Measurements from ENCODE around the gene PRKCA.
A peak's percentile ranks its signal among the peaks of the same experiment; 100 is the strongest.

PRKCA gene

GRCh38 chr17:66625311-66625767 lies 322.9 kb downstream of the PRKCA start:
- no peak for DNase-seq
- intact Hi-C loops (cut with DNase I): loop anchor here (1.0 kb wide), 1 partner anchor 370 kb away; no protein-coding TSS in a partner anchor

DNA sequence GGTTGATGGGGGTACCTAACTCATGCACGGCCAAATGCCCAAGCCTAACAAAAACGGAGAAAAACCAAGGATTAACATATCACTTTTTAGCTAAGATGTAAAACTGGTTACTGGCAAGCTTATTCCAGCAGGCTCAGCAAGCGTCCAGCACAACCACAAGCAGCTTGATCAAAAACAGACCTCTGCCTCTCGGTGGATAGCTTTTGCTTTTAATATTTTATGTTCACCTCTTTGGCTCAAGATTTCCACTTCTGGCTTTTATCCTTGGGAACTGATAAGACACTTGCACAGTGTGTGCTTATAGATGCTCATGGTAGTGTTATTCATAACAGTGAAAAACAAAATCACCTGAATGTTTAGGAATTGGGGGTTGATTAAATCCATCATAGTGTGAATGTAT lies 325.6 kb downstream of the PRKCA start:
- intact Hi-C loops (cut with DNase I): no loop called here
- no peak for DNase-seq

GRCh38 chr17:66629762-66630161 lies 327.3 kb downstream of the PRKCA start:
- no peak for DNase-seq
- intact Hi-C loops (cut with DNase I): no loop called here

- intact Hi-C loops (cut with DNase I): no loop called here
- no peak for DNase-seq
These were observed 328.0 kb downstream of the PRKCA start for GRCh38 chr17:66630379-66630778.

DNA sequence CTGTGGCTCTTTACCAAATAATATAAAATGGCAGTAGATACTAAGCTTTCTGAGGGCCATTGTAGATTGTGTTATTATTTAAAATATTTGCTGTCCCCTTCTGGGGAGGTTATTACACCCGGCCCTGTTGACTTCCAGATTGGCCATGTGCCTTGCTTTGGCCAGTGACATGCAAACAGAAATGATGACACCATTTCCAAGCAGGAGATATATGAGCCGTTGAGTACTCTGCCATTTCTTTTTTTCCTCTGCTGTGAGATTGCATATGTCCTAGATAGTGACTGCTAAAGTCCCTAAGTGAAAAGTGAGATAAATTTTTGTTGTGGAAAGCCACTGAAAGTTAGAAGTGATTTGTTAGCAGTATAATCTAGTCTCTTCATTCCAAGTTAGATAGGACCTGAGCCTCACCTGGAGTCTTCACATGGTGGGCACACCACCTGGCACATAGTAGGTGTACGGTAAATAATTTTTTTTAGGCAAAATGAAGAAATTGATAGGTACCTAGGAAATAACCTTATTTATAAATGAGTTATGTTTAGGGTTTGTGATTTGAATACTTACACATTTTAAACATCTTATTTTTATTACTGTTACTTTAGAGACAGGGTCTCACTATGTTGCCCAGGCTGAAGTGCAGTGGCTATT lies 328.5 kb downstream of the PRKCA start:
- intact Hi-C loops (cut with DNase I): no loop called here

GRCh38 chr17:66632731-66633130 lies 330.3 kb downstream of the PRKCA start:
- DNase-seq: no peak
- intact Hi-C loops (cut with DNase I): no loop called here

More for the DNA sequence above, 328.5 kb downstream of the PRKCA start:
- DNase-seq: no peak

DNA sequence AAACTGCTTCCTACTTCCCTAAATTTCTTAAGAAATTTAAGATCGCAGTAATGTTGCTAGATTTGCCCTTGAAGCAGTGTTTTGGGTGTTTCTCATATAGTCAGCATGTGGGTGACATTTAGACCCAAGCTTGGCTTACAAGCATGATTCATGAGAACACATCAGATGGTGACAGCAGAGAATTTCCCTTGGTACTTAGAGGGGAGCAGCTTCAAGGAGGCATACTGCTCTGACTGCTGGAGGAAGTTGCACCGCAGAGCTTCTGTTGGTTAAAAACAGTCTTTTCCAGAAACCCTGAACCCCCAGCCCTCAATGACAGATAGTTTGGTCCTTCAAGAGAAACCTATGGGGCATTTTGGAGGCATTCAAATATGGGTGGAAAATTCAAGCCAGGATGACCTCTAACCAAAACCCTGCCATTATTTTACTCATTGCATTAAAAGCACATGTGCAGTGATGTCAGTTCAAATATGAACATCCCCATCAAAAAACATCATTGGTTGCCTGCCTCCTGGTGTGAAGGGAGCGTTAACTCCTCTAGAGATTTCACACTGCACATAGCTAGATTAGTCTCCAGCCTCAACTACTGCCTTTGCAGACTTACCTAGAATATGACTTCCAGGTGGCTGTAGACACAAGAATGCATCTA lies 331.0 kb downstream of the PRKCA start:
- DNase-seq: no peak

GRCh38 chr17:66634193-66634592 lies 331.8 kb downstream of the PRKCA start:
- intact Hi-C loops (cut with DNase I): no loop called here
- no peak for DNase-seq

More for the DNA sequence above, 331.0 kb downstream of the PRKCA start:
- intact Hi-C loops (cut with DNase I): no loop called here

GRCh38 chr17:66635386-66636045 lies 333.1 kb downstream of the PRKCA start:
- intact Hi-C loops (cut with DNase I): no loop called here
- DNase-seq: no peak

DNA sequence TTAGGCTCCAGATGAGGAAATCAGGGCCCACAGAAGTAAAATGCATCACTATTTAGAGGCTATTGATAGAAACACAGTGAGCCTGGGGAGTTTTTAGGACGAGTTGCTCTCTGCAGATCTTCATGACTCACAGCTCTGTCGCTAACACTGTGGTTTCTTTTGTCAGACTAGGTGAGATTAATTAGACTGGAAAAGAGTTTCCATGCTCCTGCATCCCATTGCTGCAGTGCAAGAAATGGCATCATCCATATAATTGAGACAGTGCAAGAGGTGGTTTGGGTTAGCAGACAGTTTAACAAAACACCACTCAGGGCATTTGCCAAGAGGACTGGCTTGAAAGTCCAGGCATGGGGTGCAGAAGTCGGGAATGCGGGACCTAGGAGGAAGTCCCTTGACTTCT lies 333.7 kb downstream of the PRKCA start:
- intact Hi-C loops (cut with DNase I): no loop called here
- DNase-seq: no peak

DNA sequence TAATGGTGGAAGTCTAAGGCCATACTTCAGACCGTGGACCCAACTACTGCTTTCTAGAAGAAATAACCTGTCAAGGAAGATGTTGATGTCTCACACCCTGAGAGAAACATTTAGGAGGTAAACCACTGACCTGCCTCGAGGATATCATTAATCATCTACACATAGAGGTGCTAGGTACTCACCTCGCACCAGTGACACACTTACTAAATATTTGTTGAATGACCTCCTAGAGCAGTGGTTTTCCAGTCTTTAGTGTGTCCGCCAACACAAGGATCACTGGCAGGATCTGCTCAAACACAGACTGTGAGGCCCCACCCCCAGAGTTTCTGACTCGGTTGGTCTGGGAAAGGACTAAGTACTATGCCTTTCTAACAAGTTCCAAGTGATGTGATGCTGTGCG lies 335.1 kb downstream of the PRKCA start:
- intact Hi-C loops (cut with DNase I): no loop called here
- DNase-seq: no peak

- intact Hi-C loops (cut with DNase I): no loop called here
- no peak for DNase-seq
These were observed 336.5 kb downstream of the PRKCA start for GRCh38 chr17:66638707-66639479.

DNA sequence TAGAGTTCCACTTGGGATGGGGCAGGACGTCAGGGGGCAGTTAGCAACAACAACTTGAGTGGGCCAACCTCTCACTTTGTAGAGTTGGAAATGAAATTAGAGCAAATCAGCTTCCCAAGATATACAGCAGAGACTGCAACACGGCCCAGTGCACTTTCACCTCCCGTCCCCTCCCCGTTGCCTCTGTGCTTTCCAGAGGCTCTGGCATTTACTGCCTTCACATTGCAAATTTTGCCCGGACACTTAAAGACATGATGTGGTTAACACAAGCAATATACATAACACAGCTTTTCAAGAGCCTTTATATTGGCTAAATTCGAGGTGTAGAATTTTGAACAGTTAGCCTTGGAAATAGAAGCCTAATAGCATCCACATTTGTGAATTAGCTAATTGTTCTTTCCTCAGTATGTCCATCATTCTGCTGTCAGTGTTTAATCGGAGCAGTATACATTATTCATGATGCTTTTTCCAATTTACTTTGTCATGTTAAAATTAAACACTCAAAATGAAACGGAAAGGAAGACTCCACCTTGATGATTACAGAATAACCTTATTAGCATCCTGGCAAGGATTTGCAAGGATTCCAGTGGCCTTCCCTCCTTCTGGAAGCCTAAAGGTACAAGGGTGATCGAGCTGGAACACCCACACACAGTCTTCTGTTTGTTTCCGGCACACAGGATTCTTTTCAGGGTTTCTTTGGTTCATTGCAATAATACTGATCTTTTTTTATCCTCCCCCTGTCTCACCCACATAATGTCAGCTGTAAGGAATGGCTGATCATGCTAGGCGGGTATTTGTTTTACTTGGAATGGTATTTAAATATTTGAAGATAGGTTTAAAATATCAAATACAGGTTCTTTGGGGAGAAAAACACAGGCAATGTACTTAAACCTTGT lies 341.6 kb downstream of the PRKCA start:
- no peak for DNase-seq
- intact Hi-C loops (cut with DNase I): no loop called here

DNA sequence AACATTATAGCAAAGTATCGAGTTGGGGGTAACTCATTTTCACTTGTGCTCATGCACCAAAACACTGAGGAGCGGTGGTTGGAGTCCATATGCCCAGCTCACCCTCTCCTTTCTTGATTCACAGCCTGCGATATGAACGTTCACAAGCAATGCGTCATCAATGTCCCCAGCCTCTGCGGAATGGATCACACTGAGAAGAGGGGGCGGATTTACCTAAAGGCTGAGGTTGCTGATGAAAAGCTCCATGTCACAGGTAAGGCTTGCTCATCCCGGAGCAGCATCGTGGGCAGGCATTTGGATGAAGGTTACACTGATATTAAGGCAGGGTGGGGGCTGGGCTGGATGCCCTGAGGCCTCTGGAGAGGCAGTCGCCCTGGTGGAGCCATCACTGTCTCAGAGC lies 342.8 kb downstream of the PRKCA start:
- DNase-seq: peak in 2 of 10 donors; percentile 31 to 84
- intact Hi-C loops (cut with DNase I): no loop called here

- intact Hi-C loops (cut with DNase I): no loop called here
- no peak for DNase-seq
These were observed 345.1 kb downstream of the PRKCA start for GRCh38 chr17:66647391-66647983.

GRCh38 chr17:66649818-66650543 lies 347.6 kb downstream of the PRKCA start:
- DNase-seq: no peak
- intact Hi-C loops (cut with DNase I): no loop called here

DNA sequence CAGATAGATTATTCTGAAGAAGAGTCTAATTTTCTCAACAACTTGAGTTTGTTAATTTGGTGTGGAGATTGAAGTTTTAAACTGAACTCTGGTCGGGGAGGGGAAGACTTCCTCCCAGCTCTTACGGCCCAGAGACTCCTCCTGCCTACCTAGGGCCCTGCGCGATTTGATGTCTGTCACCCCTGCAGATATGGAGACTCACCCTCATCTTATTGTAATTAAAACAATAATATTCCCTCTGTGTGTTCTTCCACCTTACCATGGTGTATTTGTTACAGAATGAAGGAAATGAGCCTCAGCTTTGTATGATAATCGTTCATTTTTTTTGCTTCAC lies 348.1 kb downstream of the PRKCA start:
- intact Hi-C loops (cut with DNase I): no loop called here
- DNase-seq: no peak

- DNase-seq: no peak
- intact Hi-C loops (cut with DNase I): no loop called here
These were observed 350.6 kb downstream of the PRKCA start for GRCh38 chr17:66652840-66653507.
